SU-DHL-6 (cell line): ENCODE measurements around the gene KDM4B.

ENCODE experiments used
- H2AFZ ChIP-seq: fragments of 200-600 bp; sonication (generic); 2 replicates; pipeline ENCODE4 v1.6.1; 2014; ENCODE audit warnings: low read depth, mild to moderate bottlenecking, moderate library complexity, mixed read lengths, antibody characterized with exemption, low read length; ENCODE audit not compliant: severe bottlenecking
- H3F3A ChIP-seq: fragments of 200-600 bp; shearing (Covaris generic); 2 replicates; pipeline ENCODE4 v1.6.0; 2016; ENCODE audit warnings: antibody characterized with exemption, mild to moderate bottlenecking; ENCODE audit not compliant: insufficient read depth
- H3K27ac ChIP-seq: fragments of 200-600 bp; sonication (generic); 2 replicates; pipeline ENCODE4 v1.5.1; 2016; ENCODE audit warnings: low read depth, mild to moderate bottlenecking, low read length, moderate library complexity, mixed read lengths
- H3K27me3 ChIP-seq: fragments of 200-600 bp; sonication (generic), shearing (Covaris generic); 2 replicates; pipeline ENCODE4 v1.6.0; 2014; ENCODE audit warnings: mild to moderate bottlenecking, low read length
- H3K36me3 ChIP-seq: fragments of 200-600 bp; sonication (generic); 2 replicates; pipeline ENCODE4 v1.6.1; 2014; ENCODE audit warnings: mild to moderate bottlenecking, low read length, mixed read lengths
- H3K4me2 ChIP-seq: fragments of 300-600, 200-600 bp; shearing (Covaris generic), sonication (generic); 2 replicates; pipeline ENCODE4 v1.6.0; 2014; ENCODE audit warnings: low read length, low read depth, mild to moderate bottlenecking; ENCODE audit not compliant: poor library complexity, severe bottlenecking
- H3K4me3 ChIP-seq: fragments of 200-600 bp; sonication (generic); 2 replicates; pipeline ENCODE4 v1.5.1; 2014; ENCODE audit warnings: antibody characterized with exemption, low read length, mild to moderate bottlenecking, mixed read lengths; ENCODE audit not compliant: insufficient read depth, poor library complexity, severe bottlenecking
- H3K79me2 ChIP-seq: fragments of 200-600 bp; sonication (generic); 2 replicates; pipeline ENCODE4 v1.6.1; 2014; ENCODE audit warnings: mild to moderate bottlenecking, low read length, moderate library complexity; ENCODE audit not compliant: insufficient read depth
- H3K9ac ChIP-seq: fragments of 200-600 bp; sonication (generic); 2 replicates; pipeline ENCODE4 v1.7.0; 2014; ENCODE audit warnings: mild to moderate bottlenecking, low read length
- H3K9me2 ChIP-seq: fragments of 200-600 bp; sonication (generic); replicated peaks from 2 replicates; pipeline ENCODE4 v1.6.1; 2014; ENCODE audit warnings: low read length; ENCODE audit not compliant: insufficient read depth
- H3K9me3 ChIP-seq: fragments of 200-600 bp; sonication (generic); 2 replicates; pipeline ENCODE4 v1.6.1; 2014; ENCODE audit warnings: low read length, mixed read lengths; ENCODE audit not compliant: insufficient read depth
- H4K20me1 ChIP-seq: fragments of 200-600 bp; sonication (generic); 2 replicates; pipeline ENCODE4 v1.6.1; 2014; ENCODE audit warnings: low read depth, mild to moderate bottlenecking, antibody characterized with exemption, low read length, moderate library complexity, mixed read lengths
- CTCF ChIP-seq: fragments of 200-600 bp; sonication (generic); IDR thresholded peaks from one replicate; pipeline ENCODE4 v1.5.1; 2017; ENCODE audit warnings: antibody characterized with exemption, mild to moderate bottlenecking, low read length, moderate library complexity; ENCODE audit not compliant: insufficient read depth, poor library complexity, severe bottlenecking
- EZH2phosphoT487 ChIP-seq: fragments of 200-600 bp; sonication (generic), shearing (Covaris generic); conservative IDR thresholded peaks from 2 replicates; pipeline ENCODE4 v1.6.1; 2018; ENCODE audit warnings: mild to moderate bottlenecking, antibody characterized with exemption, low read length, moderate library complexity, mixed read lengths

The KDM4B gene

GRCh38 chr19:5112175-5112574 is 143.3 kb downstream of the KDM4B start:
- Histone ChIP-seq H3F3A (no peaks in the 10 kb centered on the region), H3K9me2 (no peaks in the 10 kb centered on the region), H3K9ac (no peak overlapping the region), H3K27me3 (no peaks in the 10 kb centered on the region), H3K4me2 (no peak overlapping the region), H2AFZ (no peak overlapping the region), H4K20me1 (no peaks in the 10 kb centered on the region), H3K27ac (no peak overlapping the region), H3K79me2 (no peaks in the 10 kb centered on the region), H3K9me3 (no peaks in the 10 kb centered on the region), H3K4me3 (no peak overlapping the region), H3K36me3 (no peaks in the 10 kb centered on the region)
- no peak for TF ChIP-seq CTCF
- no peak for TF ChIP-seq EZH2phosphoT487

GRCh38 chr19:5112681-5113575 is 144.0 kb downstream of the KDM4B start:
- H3K4me2 ChIP-seq = no peak overlapping the region
- H3K27me3 ChIP-seq = no peaks in the 10 kb centered on the region
- H3K9me3 ChIP-seq = no peaks in the 10 kb centered on the region
- no peaks in the 10 kb centered on the region for H3K79me2 ChIP-seq
- H4K20me1 ChIP-seq = no peaks in the 10 kb centered on the region
- no peak overlapping the region for H3K4me3 ChIP-seq
- no peak overlapping the region for H3K9ac ChIP-seq
- no peaks in the 10 kb centered on the region for H3K36me3 ChIP-seq
- H3F3A ChIP-seq = no peaks in the 10 kb centered on the region
- no peaks in the 10 kb centered on the region for H3K9me2 ChIP-seq
- no peak overlapping the region for H3K27ac ChIP-seq
- no peak overlapping the region for H2AFZ ChIP-seq
- TF ChIP-seq CTCF = no peak
- TF ChIP-seq EZH2phosphoT487 = no peak

- H2AFZ ChIP-seq = no peak overlapping the region
- H3K4me2 ChIP-seq = no peak overlapping the region
- H3K36me3 ChIP-seq = no peaks in the 10 kb centered on the region
- H3K9ac ChIP-seq = no peak overlapping the region
- H3K9me3 ChIP-seq = no peaks in the 10 kb centered on the region
- H3K9me2 ChIP-seq = no peaks in the 10 kb centered on the region
- H3K27ac ChIP-seq = no peak overlapping the region
- H3K27me3 ChIP-seq = no peaks in the 10 kb centered on the region
- no peaks in the 10 kb centered on the region for H3F3A ChIP-seq
- no peak for TF ChIP-seq CTCF
- no peak for TF ChIP-seq EZH2phosphoT487
- H3K79me2 ChIP-seq = no peaks in the 10 kb centered on the region
- H4K20me1 ChIP-seq = no peaks in the 10 kb centered on the region
- no peak overlapping the region for H3K4me3 ChIP-seq
Observed at GRCh38 chr19:5113633-5114586, 145.0 kb downstream of the KDM4B start.
